Measurements from ENCODE around the gene SSH2. TPM values are rescaled to one million over a fixed set of nuclear protein-coding genes. Genes with fewer than 3 reads are reported as not detected.

SSH2 gene
- polyA plus RNA-seq, 10 donors: 15.4 to 27.2 (median 22.3) TPM

GRCh38 chr17:29840884-29841283 lies 89.1 kb downstream of the SSH2 start:
- DNase-seq: no peak

DNA sequence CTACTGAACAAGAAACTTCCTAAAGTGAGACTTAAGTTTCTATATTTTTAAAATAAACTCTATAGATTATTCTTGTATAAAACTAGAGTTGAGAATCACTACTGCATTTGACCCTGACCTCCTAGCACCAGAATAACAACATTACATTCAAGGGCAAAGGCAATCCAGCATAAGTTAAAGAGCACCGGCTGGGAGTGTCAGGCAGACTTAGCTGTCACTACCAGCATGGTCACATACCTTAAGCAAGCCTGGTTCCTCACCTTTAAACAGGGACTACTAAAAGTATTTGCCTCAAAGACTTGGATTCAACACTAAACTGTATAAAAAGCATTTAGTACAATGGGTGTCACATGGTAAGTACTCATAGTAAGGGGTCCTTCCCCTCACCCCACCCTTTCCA lies 90.4 kb downstream of the SSH2 start:
- DNase-seq: no peak

DNA sequence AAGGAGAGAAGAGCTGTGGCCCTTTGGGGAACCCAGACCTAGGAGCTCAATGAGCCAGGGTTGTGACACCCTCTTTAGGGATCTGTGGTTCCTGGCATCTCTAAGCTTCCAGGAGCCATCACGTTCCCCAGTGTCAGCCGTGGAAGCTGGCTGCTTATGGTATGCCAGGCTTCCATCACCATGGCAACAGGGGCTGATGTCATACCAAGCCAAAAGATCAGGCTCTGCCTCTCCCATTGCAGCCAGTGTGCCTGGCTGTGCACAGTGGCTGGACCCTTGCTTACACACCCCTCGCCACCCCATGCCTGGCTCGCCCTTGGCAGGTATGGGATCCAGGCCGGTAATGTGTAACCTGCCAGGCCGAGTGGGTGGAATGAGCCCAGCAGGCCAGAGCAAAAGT lies 91.1 kb downstream of the SSH2 start:
- DNase-seq: no peak

DNA sequence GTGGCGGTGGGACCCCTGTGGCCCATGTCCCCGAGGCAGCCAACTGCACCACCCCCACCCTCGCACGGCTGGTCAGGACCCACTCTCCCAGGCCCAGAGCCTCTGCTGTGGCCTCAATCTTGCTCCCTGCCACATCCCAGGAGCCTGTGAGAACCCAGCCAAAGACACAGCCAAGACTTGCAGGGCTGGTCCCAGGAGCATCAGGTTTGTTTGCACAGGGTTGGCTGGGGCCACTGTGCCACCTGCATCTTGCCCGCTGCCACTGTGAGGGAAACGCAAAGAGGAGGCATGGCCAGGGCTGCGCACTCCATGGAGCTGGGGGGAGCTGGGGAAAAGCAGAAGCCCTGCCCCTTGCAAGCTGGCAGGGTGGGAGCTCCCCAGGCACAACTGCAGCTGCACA lies 92.5 kb downstream of the SSH2 start:
- DNase-seq: no peak

- no peak for DNase-seq
Measured at GRCh38 chr17:29836643-29837042, 93.4 kb downstream of the SSH2 start.

DNA sequence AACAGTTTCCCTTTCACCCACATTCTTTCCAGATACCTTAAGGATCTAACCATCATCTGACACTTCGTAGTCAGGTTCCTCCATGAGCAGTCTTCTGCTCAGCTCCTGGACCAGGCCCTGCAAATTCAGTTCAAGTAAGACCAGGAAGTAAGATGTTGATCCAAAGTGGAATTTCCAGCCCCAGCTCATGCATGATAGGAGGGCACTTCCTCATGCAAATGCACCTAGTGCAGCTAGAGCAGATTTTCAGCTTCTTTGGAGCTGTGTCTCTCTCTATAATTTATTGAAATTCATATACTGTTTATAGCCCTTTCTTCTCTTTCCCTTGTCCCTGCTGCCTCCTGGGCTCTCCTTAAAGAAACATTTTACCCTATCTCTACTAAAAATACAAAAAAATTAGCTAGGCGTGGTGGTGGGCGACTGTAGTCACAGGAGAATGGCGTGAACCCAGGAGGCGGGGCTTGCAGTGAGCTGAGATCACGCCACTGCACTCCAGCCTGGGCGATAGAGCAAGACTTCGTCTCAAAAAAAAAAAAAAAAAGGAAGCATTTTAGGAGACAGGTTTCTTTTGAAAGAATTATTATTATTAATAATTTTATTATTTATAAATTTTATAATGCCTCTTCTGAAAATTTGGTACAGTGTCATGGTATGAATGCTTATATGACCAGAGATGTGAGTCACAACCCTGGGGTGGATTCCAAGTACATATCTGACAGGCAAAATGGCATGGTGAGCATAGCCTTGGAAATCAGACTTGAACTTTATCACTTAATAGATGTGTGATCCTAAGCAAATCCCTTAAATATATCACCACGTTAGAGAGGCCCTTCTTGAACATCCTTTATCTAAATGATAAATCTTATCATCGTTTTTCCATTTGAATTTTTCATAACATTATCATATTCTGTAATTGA lies 94.3 kb downstream of the SSH2 start:
- DNase-seq: no peak

- DNase-seq: no peak
Measured at GRCh38 chr17:29833801-29834200, 96.2 kb downstream of the SSH2 start.

DNA sequence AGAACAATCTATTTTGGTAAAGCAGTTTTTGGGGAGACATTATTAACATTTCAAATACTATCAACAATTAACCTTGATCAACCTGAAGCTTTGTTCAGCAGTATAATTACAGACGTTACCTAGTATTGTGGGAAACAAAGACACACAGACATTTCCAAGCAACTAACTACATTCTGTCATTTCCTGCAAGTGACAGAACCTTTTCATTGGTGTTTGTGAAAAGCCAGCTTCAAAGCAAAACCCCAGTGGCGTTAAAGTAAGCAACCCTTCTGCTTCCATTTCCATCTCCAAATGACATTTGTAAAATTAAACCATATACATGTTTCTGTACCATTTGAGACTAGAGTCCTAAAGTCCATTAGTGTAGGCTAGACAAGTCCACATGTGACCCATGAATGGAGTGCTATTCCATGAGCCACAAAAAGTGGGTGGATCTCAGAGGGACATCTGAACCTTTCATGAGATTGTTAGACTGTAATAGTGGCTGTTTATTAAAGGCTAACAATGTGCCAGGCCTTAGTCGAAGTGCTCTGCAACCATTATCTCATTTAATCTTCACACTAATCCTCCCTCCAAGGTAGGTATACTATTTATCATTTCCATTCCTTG lies 101.2 kb downstream of the SSH2 start:
- no peak for DNase-seq

- DNase-seq: no peak
Measured at GRCh38 chr17:29827179-29827578, 102.8 kb downstream of the SSH2 start.

DNA sequence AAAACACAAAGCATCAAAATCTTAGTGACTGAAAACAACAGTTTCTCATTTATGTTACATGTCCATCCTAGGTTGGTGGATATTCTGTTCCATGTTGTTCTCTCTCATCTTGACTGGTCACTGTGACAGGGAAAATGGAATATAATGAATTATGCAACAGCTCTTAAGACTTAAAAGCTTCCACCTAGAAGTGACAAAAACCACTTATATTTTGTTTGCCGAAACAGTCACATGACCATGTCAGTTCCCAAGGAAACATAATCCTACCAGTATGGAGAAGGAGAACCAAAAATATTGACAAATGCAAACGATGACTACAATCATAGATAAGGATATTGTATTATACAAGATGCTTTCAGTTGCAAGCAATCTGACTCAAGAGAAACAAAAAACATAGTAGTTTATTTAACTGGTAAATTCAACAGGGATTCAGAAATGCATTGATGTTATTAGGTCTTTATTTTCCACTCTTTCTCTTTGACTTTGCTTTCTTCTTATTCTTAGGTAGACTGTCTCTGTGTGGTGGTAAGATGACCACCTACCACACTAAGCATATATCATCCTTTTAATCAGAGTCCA lies 103.8 kb downstream of the SSH2 start:
- no peak for DNase-seq

- no peak for DNase-seq
Measured at GRCh38 chr17:29825604-29826003, 104.4 kb downstream of the SSH2 start.

DNA sequence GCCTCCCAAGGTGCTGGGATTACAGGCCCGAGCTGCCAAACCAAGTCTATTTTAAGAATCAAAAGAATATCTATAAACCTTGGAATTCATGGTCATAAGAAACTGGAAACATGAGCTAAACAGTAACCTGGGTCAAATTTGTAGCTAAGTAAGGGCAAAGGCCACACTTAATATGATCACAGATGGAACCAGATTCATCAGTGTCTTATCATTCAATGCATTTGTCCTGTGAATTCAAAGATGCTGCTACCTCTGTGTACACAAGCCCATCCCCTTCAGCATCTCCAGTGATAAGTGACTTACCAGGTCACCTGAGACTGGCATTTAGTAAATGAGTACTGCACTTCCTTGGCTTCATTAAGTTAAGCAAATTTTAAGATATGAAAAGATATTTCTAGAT lies 108.1 kb downstream of the SSH2 start:
- DNase-seq: no peak

DNA sequence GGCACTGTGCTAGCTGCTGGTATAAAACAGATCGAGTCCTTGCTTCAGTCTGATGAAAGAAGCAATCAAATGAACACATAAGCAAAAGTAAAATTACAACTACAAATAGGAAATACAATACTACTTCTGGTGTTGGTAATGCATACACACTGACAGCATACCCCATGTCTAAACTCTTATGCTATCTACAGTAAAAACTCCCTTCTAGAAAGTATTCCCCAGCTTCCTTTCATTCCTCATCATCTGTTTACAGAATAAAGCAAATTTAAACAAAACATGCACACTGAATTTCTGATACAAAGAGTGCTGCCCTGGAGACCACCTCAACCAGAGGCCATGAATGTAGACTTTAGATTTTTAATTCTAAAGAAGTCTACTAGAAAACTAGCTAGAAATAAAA lies 109.6 kb downstream of the SSH2 start:
- DNase-seq: no peak

DNA sequence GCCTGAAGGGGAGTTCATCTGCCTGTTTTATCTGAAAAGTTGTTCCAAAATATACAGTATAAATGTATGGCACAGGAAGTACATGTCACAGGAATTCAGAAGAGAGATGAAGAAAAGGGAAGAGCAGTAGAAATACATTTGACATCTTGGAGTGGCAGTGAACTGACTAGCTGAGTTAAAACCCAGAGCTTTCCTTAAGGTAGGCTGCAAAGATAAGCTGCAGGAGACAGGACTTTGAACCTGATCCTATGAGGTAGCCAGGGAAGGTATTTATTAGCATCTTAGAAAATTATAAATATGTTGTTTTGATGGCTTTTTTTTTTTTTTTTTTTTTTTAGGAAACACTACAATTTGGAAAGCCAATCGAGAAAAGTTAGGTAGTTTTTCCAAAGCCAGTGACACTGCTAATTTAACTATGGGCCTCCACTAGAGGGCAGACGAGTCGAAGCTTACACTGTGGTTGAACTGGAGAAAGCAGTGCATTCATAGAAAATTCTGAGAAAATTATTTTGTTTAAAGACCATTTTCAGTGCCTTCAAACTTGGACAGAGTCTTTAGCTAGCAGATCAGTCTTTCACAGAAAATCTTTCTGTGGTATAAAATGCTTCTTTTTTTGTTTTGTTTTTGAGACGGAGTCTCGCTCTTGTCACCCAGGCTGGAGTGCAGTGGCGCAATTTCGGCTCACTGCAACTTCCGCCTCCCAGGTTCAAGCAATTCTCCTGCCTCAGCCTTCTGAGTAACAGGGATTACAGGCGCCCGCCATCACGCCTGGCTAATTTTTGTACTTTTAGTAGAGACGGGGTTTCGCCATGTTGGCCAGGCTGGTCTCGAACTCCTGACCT lies 122.3 kb downstream of the SSH2 start:
- peak; percentile 65 to 84 (median 74) for DNase-seq

- no peak for DNase-seq
Measured at GRCh38 chr17:29802246-29802645, 127.8 kb downstream of the SSH2 start.

DNA sequence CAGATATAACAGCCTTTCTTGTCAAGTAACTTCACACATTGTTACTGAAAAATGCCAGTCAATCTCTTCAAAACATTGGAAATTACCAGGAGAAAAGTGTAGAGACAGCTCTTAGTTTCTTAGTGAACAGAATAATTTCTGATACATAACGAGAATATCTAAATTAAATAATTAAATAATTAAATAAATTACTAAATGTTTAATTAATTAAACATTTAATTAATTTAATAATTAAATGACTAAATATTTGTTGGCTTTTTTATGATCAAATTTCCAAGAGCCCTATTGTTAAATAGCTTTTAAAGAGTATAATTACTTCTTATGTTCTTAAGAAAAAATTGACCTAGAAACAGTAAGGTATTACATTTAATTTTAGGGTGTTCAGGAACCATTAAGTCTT lies 129.6 kb downstream of the SSH2 start:
- no peak for DNase-seq

GRCh38 chr17:29796652-29797051 lies 133.4 kb downstream of the SSH2 start:
- no peak for DNase-seq

DNA sequence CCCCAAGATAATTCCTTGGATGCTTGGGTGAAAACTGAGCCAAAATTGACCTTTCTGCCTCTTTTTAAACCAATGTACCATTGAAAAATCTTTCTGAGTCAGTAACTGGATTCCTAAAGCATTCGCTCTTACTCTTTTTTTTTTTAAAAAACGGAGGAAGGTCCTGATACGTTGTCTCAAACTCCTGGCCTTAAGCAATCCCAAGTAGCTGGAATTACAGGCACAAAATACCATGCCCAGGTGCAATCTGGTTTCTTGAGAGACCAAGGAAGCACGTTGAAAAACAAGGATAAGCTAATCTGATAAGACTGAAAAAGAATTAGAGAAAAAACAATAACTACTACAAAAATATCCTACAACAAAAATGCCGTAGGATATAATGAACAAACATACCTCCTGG lies 136.5 kb downstream of the SSH2 start:
- DNase-seq: no peak

GRCh38 chr17:29791336-29792080 lies 138.5 kb downstream of the SSH2 start:
- no peak for DNase-seq

GRCh38 chr17:29789196-29790170 lies 140.5 kb downstream of the SSH2 start:
- DNase-seq: no peak
